Activated CD8-positive, alpha-beta memory T cell treated with anti-CD3 and anti-CD28 coated beads, Interleukin-2, amount 50 U/mL, for 48 hours (primary cell): ENCODE results near the gene VSIR.

Source experiments
- DNase-seq: peaks from one replicate; pipeline ENCODE4 v3.0.0-alpha.2; 2020

VSIR gene

GRCh38 chr10:71711052-71711623 lies 62.2 kb downstream of the VSIR start:
- DNase-seq, result no peak

DNA sequence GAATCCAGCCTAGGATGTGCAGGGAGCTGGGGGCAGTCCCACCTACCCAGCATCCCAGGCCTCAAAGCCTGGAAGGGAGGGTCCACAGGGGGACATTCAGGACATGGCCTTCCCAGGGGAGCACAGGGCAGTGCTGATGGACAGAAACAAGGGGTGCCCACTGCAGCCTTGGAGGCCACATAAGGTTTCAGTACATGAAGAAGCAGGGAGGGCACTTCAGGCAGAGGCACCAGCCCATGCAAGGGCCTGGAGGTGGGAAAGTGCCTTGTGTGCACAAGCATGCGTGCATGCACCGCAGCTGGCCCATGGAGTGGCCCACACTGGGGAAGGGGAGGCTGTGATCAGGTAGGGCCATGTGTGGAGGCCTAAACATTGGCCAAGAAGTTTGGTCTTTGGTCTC lies 62.8 kb downstream of the VSIR start:
- DNase-seq, result no peak

GRCh38 chr10:71708897-71709882 lies 64.1 kb downstream of the VSIR start:
- DNase-seq, result no peak

DNA sequence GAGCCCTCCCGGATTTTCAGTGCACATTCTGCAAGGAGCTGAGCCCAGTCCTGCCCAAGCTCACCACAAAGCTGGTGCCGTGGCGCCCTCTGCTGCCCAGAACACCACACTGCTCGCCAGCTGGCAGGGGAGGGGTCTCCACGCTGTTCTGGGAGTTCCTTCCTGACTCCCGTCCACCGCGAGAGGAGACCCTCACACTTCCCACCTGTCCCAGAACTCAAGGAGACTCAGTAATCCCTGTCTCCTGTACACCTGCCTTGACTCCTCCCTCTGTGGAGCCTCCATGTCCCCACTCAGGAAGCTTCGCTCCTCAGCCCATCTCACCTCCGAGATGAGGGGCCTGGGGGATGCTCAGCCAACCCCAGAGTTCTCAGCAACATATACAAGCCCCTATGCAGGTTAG lies 65.0 kb downstream of the VSIR start:
- DNase-seq, result peak; percentile 89

DNA sequence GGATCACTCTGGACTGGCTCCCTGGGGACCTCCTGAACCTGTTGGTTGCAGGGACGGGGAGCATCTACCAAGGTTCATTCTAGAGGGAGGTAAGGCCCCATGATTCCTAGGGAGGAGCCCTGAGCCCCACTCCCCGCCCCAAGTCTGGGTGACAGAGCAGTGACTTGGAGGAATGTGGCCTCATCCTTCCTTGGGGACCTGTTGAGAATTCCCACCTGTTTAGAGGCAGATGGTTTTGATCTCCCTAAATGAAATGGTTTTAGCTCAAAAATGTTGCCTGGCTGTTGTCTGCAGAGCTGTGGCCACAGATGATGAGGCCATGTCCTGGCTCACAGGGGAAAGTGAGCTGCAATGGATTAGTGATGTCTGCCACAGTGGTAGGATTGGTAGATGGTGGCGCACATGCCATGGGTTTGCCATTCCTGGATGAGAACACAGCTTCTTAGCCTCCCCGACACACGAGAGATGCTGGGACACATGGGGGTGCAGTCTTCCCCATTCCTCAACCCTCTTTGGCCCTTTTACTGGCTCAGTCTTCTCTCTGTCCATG lies 66.0 kb downstream of the VSIR start:
- no peak for DNase-seq

DNA sequence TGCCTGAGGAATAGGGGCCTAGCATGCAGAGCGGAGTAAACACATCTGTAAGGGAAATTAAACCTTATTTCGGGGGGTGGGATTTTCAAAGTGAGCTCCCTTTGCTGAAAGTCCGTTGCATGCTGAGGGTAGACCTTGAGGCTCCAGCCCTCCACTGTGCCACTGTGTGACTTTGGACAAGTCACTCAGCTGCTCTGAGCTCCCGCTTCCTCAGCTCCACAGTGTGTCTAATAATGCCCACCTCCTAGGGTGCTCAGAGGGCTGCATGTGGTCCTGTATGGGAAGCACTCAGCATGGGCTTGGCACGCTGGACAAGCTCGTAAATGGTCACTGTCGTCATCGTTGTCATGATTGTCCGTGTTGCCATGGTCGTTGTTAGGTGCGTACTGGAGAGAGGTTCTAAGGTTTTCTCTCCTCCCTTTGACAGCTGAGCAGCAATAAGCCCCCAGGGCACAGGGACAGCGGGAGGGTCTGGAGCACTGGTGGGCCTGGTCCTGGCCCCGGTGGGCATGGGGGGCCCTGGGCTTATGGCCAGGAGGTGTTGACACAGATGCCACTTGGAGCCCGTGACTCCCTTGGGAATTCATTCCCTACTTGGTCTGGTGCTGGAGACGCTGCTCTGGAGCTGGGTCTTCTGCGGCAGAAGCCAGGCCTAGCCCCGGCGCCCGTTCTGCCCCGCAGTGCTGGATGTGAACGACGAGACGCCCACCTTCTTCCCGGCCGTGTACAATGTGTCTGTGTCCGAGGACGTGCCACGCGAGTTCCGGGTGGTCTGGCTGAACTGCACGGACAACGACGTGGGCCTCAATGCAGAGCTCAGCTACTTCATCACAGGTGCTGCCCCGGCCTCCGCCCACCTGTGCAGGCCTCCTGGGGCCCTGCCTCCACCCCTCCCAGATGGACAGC lies 66.9 kb downstream of the VSIR start:
- no peak for DNase-seq

DNA sequence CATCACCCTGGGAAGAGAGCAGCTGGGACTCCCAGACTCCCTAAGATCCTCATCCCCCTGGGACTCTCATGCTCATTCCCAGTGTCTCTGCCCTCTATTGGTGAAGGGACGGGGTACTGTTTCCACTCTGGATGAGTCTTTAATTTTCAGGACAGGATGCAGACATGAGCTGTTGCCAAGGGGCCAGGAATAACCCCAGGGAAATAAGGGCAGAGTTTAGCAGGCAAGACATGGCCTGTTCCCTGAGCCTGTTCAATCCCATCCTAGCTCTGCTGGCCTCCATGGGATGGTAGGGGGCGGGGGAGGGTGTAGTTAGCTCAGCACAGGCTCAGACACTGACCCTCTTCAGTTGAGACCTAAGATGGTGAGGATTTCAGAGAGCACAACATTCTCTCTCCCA lies 67.7 kb downstream of the VSIR start:
- DNase-seq, result no peak

GRCh38 chr10:71704816-71705215 lies 68.5 kb downstream of the VSIR start:
- DNase-seq, result no peak

DNA sequence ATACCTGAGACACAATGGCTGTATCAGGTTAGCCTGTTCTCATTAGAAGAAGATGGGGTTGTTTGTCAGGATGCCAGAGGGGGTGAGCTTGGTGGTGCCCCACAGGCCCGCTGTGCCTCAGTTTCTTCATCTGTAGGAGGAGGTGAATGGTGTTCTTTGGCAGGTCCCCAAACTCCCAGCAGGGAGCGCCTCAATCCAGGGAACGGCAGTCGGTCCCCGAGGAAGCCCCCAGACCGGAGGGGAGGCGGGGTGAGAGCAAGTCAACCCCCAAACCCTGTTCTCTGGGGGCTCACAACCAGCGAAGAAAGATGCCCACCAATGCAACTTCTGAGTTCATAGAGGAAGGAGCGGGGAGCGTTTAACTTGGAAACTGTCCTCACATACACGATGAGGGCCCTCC lies 69.7 kb downstream of the VSIR start:
- no peak for DNase-seq

GRCh38 chr10:71701496-71702132 lies 71.7 kb downstream of the VSIR start:
- no peak for DNase-seq

- DNase-seq, result no peak
Measured at GRCh38 chr10:71700731-71701368, 72.5 kb downstream of the VSIR start.

- DNase-seq, result no peak
Measured at GRCh38 chr10:71698737-71699136, 74.6 kb downstream of the VSIR start.

DNA sequence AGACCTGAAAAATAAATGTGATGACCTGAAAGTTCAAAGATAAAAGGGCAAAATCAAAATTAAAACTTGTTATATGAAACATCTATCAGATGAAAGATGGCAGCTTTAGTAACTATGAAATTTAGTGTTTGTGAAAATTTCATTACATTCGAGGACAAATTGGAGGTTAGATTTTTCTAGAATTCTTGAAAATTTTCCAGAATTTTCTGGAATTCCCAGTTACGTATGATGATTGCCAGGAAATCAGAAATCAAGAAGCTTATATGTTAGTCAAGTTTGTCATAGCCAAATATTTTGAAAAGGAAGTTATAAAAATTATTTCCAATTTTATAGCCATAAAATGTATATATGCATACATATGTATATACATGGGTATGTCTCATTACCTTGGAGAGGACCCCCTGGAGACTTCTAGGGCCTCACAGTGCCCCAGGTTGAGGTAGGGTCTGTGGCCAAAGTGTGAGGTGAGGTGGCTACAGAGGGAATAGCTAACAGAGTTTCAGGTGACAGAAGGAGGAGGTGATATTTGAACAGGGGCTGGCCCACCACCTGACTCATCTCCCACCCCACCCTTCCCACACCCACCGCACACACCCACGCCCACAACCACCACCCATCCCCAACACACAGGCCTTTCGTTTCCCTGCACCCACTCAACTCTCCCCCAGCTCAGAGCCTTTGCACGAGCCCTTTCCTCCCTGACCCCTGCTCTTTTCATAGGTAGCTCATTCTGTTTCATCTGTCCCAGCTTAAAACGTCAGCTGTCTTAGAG lies 75.2 kb downstream of the VSIR start:
- peak; percentile 80 for DNase-seq
